K562 (cell line): ENCODE results near the gene AGPAT1. TPM values are rescaled to one million over a fixed set of nuclear protein-coding genes. Genes with fewer than 3 reads are reported as not detected.

Source experiments
- C11orf30 ChIP-seq: fragments of 450-650 bp; IDR thresholded peaks from 2 replicates; pipeline ENCODE4 v1.6.1; 2016; ENCODE audit warnings: low read depth, mild to moderate bottlenecking
- DACH1 ChIP-seq: fragments of 450-650 bp; IDR thresholded peaks from 2 replicates; pipeline ENCODE4 v1.6.1; 2018; ENCODE audit not compliant: partially characterized antibody
- ILF3 ChIP-seq: fragments of 450-650 bp; IDR thresholded peaks from 2 replicates; pipeline ENCODE4 v1.6.1; 2018; ENCODE audit warnings: antibody characterized with exemption, mild to moderate bottlenecking, moderate library complexity, borderline replicate concordance
- KAT8 ChIP-seq: fragments of 450-650 bp; IDR thresholded peaks from 2 replicates; pipeline ENCODE4 v1.6.1; 2016; ENCODE audit warnings: low read depth, mild to moderate bottlenecking
- MXI1 ChIP-seq: IDR thresholded peaks from 2 replicates; pipeline ENCODE4 v1.6.1; 2011; ENCODE audit warnings: low read depth, mild to moderate bottlenecking, improper control_type of control experiment, low read length
- NEUROD1 ChIP-seq: fragments of 150-350 bp; IDR thresholded peaks from 2 replicates; pipeline ENCODE4 v1.6.1; 2014; ENCODE audit warnings: borderline replicate concordance, low read length, low read depth; ENCODE audit not compliant: partially characterized antibody
- ZNF140 ChIP-seq: fragments of 250-450 bp; sonication (Bioruptor Pico); IDR thresholded peaks from 2 replicates; pipeline ENCODE4 v1.8.0; 2021; ENCODE audit warnings: moderate library complexity, mild to moderate bottlenecking, inconsistent platforms
- ZNF445 ChIP-seq: fragments of 250-450 bp; sonication (Bioruptor Pico); IDR thresholded peaks from 2 replicates; pipeline ENCODE4 v1.4.0; 2020; ENCODE audit warnings: low read depth, mild to moderate bottlenecking, moderate library complexity
- ZNF696 ChIP-seq: fragments of 250-450 bp; sonication (Bioruptor Pico); conservative IDR thresholded peaks from 2 replicates; pipeline ENCODE4 v1.4.0; 2020; ENCODE audit warnings: mild to moderate bottlenecking, moderate library complexity
- ZNF76 ChIP-seq: fragments of 250-450 bp; sonication (Bioruptor Pico); IDR thresholded peaks from 2 replicates; pipeline ENCODE4 v1.4.0; 2020; ENCODE audit warnings: mild to moderate bottlenecking, moderate library complexity, borderline replicate concordance
- polyA plus RNA-seq, 8 experiments: library from polyadenylated mRNA; depleted of rRNA in 4 of 8; stranded (reverse) in 5 of 8; unstranded in 3 of 8; fragments of >200 nt; fragmentation: Nextera tagmentation in 2 of 8; fragmentation: Illumina TruSeq in 1 of 8; extraction: Ambion mirVana in 2 of 8; extraction: Trizol in 1 of 8; gene quantifications; 2 replicates each; pipeline versions ENCODE4 v1.2.1 to v1.2.3, GENCODE V29; 2011 to 2014; ENCODE audit warnings: inconsistent platforms in 1 of 8, missing spikeins in 1 of 8
- total RNA-seq, 7 experiments: library from RNA; depleted of rRNA in 6 of 7; stranded (reverse); fragments of >200 nt in 6 of 7; fragmentation: Illumina TruSeq in 2 of 7; extraction: Trizol in 2 of 7; gene quantifications; 2 replicates each; pipeline versions ENCODE4 v1.2.1 to v1.2.3, GENCODE V29; 2011 to 2021; ENCODE audit warnings: low replicate concordance in 1 of 7
- TF ChIP-seq, protein P1 (sequence below): fragments of 450-650 bp; formaldehyde crosslinking; IDR thresholded peaks from 2 replicates; pipeline ENCODE4 v1.4.0; 2022; ENCODE audit warnings: missing genetic modification characterization
- TF ChIP-seq, protein P2 (sequence below): fragments of 150-350 bp; conservative IDR thresholded peaks from 2 replicates; pipeline ENCODE4 v1.6.1; 2014; ENCODE audit warnings: low read length
- TF ChIP-seq, protein P3 (sequence below), 3 experiments: fragments of 200-800 bp in 1 of 3; sonication (Bioruptor generic) in 1 of 3; sonication (generic) in 1 of 3; formaldehyde crosslinking in 1 of 3; IDR thresholded peaks; 2 replicates each; pipeline versions ENCODE4 v1.6.1 to v1.8.0; 2016 to 2022; ENCODE audit warnings: mild to moderate bottlenecking in 2 of 3, missing compliant biosample characterization in 2 of 3, missing genetic modification characterization in 2 of 3, missing genetic modification reagents in 1 of 3
- TF ChIP-seq, protein P4 (sequence below): fragments of 250-450 bp; sonication (Bioruptor Pico); IDR thresholded peaks from 2 replicates; pipeline ENCODE4 v1.4.0; 2020

AGPAT1 gene
- total and polyA plus RNA-seq, 9 of the 15 experiments (the other 6 are each of a cell fraction or from before 2014, with no cell fraction given): 37.9 to 176 (median 69.4) TPM

DNA sequence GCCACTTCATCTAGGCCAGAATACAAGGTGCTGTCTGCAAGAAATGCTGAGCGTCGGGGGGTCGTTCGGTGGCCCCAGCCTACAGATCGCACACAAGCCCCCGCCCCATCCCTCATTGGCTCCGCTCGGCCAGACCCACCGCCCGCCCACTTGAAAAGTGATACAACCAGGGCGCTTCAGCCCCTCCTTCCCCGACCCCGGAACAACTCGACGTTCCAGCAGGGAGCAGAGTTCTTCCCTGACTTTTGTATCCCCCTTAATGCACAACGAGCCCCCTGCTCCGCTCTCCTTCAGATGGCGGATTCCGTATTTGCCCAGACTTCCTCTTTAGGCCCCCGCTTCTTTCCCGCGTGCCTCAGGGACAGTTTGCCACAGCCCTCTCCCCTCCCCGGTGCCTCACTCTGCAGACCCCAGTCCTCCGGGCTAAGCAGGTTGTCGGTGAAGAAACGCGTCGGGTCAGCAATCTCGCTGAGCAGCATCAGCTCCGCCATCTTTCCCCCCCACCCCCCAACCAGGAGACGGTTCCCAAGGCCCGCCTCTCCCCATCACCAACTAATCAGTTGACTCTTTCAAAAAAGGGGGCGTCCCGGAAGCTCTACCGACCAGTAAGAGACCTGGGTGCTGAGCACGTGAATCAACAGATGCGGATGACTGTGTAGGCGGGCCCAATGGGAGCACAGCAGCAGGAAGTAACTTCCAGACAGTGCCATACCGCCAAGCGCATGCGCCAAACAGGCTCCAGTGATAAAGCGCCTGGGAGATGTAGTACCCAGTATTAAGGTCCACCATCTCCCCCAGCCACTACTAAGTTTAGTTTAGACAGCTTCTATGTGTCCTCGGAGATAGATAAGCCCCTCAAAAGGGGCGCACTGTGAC, 47.9 kb downstream of the AGPAT1 start, which contains the start of gene ATF6B (continued):
- TF ChIP-seq DACH1 (no peak), ZNF696 (CRISPR knock-in tag) (no peak), ZNF76 (CRISPR knock-in tag) (no peak), C11orf30 (peak; percentile 93), NEUROD1 (peak; percentile 52), ZNF140 (CRISPR knock-in tag) (no peak), ZNF445 (CRISPR knock-in tag) (no peak), MXI1 (0 out of 2 replicates have a peak, but pooled peaks have one; percentile 45), KAT8 (no peak), ILF3 (no peak)
- TF ChIP-seq, protein P1, sequence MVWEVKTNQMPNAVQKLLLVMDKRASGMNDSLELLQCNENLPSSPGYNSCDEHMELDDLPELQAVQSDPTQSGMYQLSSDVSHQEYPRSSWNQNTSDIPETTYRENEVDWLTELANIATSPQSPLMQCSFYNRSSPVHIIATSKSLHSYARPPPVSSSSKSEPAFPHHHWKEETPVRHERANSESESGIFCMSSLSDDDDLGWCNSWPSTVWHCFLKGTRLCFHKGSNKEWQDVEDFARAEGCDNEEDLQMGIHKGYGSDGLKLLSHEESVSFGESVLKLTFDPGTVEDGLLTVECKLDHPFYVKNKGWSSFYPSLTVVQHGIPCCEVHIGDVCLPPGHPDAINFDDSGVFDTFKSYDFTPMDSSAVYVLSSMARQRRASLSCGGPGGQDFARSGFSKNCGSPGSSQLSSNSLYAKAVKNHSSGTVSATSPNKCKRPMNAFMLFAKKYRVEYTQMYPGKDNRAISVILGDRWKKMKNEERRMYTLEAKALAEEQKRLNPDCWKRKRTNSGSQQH: no peak
- TF ChIP-seq, protein P2, sequence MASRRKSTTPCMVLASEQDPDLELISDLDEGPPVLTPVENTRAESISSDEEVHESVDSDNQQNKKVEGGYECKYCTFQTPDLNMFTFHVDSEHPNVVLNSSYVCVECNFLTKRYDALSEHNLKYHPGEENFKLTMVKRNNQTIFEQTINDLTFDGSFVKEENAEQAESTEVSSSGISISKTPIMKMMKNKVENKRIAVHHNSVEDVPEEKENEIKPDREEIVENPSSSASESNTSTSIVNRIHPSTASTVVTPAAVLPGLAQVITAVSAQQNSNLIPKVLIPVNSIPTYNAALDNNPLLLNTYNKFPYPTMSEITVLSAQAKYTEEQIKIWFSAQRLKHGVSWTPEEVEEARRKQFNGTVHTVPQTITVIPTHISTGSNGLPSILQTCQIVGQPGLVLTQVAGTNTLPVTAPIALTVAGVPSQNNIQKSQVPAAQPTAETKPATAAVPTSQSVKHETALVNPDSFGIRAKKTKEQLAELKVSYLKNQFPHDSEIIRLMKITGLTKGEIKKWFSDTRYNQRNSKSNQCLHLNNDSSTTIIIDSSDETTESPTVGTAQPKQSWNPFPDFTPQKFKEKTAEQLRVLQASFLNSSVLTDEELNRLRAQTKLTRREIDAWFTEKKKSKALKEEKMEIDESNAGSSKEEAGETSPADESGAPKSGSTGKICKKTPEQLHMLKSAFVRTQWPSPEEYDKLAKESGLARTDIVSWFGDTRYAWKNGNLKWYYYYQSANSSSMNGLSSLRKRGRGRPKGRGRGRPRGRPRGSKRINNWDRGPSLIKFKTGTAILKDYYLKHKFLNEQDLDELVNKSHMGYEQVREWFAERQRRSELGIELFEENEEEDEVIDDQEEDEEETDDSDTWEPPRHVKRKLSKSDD: no peak
- TF ChIP-seq, protein P3, sequence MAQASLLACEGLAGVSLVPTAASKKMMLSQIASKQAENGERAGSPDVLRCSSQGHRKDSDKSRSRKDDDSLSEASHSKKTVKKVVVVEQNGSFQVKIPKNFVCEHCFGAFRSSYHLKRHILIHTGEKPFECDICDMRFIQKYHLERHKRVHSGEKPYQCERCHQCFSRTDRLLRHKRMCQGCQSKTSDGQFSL (CRISPR knock-in tag; IDR thresholded peaks at IDR 0.05): peak; percentile 97
- TF ChIP-seq, protein P3 (tag; IDR thresholded peaks at IDR 0.05): peak in 1 of 2 experiments; percentile 95; a peak in 2 of 4 replicates
- TF ChIP-seq, protein P4, sequence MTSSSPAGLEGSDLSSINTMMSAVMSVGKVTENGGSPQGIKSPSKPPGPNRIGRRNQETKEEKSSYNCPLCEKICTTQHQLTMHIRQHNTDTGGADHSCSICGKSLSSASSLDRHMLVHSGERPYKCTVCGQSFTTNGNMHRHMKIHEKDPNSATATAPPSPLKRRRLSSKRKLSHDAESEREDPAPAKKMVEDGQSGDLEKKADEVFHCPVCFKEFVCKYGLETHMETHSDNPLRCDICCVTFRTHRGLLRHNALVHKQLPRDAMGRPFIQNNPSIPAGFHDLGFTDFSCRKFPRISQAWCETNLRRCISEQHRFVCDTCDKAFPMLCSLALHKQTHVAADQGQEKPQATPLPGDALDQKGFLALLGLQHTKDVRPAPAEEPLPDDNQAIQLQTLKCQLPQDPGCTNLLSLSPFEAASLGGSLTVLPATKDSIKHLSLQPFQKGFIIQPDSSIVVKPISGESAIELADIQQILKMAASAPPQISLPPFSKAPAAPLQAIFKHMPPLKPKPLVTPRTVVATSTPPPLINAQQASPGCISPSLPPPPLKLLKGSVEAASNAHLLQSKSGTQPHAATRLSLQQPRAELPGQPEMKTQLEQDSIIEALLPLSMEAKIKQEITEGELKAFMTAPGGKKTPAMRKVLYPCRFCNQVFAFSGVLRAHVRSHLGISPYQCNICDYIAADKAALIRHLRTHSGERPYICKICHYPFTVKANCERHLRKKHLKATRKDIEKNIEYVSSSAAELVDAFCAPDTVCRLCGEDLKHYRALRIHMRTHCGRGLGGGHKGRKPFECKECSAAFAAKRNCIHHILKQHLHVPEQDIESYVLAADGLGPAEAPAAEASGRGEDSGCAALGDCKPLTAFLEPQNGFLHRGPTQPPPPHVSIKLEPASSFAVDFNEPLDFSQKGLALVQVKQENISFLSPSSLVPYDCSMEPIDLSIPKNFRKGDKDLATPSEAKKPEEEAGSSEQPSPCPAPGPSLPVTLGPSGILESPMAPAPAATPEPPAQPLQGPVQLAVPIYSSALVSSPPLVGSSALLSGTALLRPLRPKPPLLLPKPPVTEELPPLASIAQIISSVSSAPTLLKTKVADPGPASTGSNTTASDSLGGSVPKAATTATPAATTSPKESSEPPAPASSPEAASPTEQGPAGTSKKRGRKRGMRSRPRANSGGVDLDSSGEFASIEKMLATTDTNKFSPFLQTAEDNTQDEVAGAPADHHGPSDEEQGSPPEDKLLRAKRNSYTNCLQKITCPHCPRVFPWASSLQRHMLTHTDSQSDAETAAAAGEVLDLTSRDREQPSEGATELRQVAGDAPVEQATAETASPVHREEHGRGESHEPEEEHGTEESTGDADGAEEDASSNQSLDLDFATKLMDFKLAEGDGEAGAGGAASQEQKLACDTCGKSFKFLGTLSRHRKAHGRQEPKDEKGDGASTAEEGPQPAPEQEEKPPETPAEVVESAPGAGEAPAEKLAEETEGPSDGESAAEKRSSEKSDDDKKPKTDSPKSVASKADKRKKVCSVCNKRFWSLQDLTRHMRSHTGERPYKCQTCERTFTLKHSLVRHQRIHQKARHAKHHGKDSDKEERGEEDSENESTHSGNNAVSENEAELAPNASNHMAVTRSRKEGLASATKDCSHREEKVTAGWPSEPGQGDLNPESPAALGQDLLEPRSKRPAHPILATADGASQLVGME (CRISPR knock-in tag): no peak
